Activated naive CD8-positive, alpha-beta T cell treated with anti-CD3 and anti-CD28 coated beads for 36 hours (primary cell): Measurements from ENCODE around the gene FRMD4B. TPM values are rescaled to one million over a fixed set of nuclear protein-coding genes. Genes with fewer than 3 reads are reported as not detected.

Experiments used
- DNase-seq: peaks from one replicate; pipeline ENCODE4 v3.0.0; 2021
- H3K27ac Mint-ChIP-seq: one replicate; pipeline ENCODE4 v1.8.0; 2022; ENCODE audit warnings: mild to moderate bottlenecking, moderate library complexity, mixed read lengths
- H3K27me3 Mint-ChIP-seq: one replicate; pipeline ENCODE4 v1.8.0; 2022; ENCODE audit warnings: mild to moderate bottlenecking, mixed read lengths
- H3K36me3 Mint-ChIP-seq: one replicate; pipeline ENCODE4 v1.8.0; 2021; ENCODE audit warnings: mild to moderate bottlenecking, mixed read lengths
- H3K4me1 Mint-ChIP-seq: one replicate; pipeline ENCODE4 v1.8.0; 2021; ENCODE audit warnings: mixed read lengths
- H3K4me3 Mint-ChIP-seq: one replicate; pipeline ENCODE4 v1.8.0; 2022; ENCODE audit warnings: mild to moderate bottlenecking, moderate library complexity, mixed read lengths
- H3K9me3 Mint-ChIP-seq: one replicate; pipeline ENCODE4 v1.8.0; 2022; ENCODE audit warnings: mixed read lengths
- total RNA-seq, 2 experiments: library from RNA; stranded (reverse); gene quantifications; one replicate each; pipeline ENCODE4 v1.2.3, GENCODE V29; 2021

FRMD4B gene
- total RNA-seq, 2 experiments from 2014 or later = 6.1 to 7.1 TPM

DNA sequence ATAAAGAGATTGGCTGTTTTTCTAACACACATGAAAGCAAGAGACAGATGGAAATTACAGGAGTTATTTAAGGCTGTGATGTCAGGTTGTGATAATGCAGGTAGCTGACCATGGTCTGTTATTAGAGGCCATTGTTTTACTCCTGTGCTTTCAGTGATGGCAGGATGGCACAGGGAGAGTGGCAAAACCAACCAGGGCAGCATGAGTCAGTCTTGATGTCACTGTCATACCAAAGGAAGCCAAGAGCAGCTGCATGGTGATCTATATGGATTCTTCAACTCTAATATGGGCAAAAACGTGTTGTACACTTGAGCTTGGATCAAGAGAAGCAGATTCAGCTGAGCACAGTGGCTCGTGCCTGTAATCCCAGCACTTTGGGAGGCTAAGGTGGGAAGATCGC lies 171.6 kb downstream of the FRMD4B start:
- DNase-seq = no peak
- H3K36me3 Mint-ChIP-seq = no peaks in the 10 kb centered on the region
- H3K27ac Mint-ChIP-seq = no peak overlapping the region
- peaks cover 25% of the 10 kb centered on the region for H3K4me1 Mint-ChIP-seq
- H3K27me3 Mint-ChIP-seq = no peaks in the 10 kb centered on the region
- H3K4me3 Mint-ChIP-seq = no peak overlapping the region
- peaks cover 2% of the 10 kb centered on the region for H3K9me3 Mint-ChIP-seq

DNA sequence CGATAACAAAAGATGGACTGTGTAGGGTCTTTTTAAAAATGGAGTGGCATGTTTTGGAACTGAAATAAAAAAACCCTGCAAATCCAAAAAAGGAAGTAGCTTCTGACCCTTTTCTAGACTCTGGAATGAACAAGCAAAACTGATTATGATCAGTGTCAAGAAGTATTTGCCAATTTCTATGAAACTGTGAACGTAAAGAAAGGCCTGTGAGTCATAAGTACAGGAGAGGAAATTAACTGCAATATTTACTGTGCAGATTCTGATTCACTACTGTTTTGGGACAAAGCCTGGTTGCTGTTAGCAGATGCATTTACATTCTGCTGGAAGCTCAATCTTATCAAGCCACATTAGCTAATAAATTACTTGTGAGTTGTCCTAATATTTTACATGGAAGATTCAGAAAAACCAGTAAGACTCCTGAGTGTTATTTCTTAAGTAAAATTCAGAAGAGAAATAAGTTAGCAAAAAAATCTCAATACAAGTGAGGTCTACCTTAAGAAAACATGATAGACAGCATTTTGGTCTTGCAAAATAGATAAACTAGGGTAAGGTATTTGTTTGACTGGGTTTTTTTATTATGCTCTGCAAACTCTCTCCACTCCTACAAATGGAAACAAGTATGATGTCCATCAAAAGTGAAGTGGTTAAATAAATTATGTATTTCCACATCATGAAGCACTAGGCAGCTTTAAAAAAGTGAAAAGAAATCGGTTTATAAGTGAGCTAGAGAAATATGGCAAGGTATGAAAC lies 173.3 kb downstream of the FRMD4B start:
- Mint-ChIP-seq H3K36me3 (no peaks in the 10 kb centered on the region), H3K4me1 (peaks cover 25% of the 10 kb centered on the region), H3K27me3 (no peaks in the 10 kb centered on the region), H3K9me3 (peaks cover 2% of the 10 kb centered on the region), H3K4me3 (no peak overlapping the region), H3K27ac (peak overlapping the region; percentile 54)
- DNase-seq = no peak

DNA sequence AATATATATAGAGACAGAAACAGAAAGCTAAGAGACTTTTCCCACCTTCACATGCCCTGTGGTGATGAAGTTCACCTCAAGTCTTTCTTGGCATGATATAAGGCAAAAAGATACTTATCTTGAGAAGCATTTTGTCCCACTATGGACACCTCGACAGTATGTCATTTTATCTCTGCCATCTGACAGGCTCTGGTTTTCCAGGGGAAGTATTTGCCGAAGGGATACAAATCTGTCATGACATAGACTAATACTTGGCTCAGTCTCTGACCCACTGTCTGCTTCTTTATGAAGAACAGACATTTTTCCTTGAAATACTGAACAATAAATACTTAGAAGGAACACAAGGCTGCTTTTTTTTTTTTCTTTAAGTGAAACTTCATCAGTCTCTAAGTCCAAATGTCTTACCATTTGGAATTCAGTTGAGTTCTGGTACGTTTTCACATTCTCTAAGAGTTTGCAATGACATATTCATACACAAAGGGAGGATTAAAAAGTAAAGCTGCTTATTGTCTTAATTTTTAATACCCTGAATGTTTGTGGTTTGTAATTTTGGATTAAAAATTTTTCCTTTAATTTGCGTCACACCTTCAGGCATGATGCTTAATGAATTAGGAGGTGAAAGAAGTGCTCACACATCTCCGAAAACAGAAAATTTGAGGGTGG lies 175.7 kb downstream of the FRMD4B start:
- Mint-ChIP-seq H3K27ac (no peak overlapping the region), H3K27me3 (no peaks in the 10 kb centered on the region), H3K4me3 (no peak overlapping the region), H3K4me1 (peaks cover 38% of the 10 kb centered on the region), H3K9me3 (peaks cover 3% of the 10 kb centered on the region), H3K36me3 (peaks cover 9% of the 10 kb centered on the region)
- DNase-seq = no peak

DNA sequence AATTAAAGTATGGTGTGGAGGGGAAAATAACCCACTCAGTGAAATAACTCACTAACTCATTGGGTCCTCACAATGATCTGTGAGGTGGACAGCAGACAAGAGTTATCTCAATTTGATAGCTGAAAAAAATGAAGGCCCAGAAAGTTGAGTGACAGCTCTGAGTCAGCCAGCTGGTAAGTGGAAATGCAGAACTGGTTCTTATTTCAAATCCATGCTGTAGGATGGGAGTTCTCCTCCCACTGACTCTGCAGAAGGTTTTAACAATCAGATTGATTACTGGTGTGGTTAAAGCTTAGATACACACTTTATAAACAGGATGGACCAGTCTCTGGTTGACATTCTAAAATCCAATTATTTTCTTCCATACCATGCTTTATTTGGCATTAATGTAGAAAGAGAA lies 176.5 kb downstream of the FRMD4B start:
- no peak overlapping the region for H3K4me3 Mint-ChIP-seq
- peaks cover 43% of the 10 kb centered on the region for H3K4me1 Mint-ChIP-seq

DNA sequence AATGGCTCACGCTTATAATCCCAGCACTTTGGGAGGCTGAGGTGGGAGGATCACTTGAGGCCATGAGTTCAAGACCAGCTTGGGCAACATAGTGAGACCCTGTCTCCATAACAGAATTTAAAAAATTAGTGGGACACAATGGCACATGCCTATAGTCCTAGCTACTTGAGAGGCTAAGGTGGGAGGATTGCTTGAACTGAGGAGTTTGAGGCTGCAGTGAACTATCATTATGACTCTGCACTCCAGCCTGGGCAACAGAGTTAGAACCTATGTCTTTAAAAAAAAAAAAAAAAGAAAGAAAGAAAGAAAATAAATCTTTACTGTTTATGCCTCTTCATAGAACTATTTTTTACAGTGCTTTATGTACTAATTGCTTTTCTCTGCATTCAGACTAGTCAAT lies 178.9 kb downstream of the FRMD4B start:
- H3K27ac Mint-ChIP-seq = no peak overlapping the region
- H3K9me3 Mint-ChIP-seq = peaks cover 3% of the 10 kb centered on the region
- DNase-seq = no peak
- H3K4me1 Mint-ChIP-seq = peaks cover 44% of the 10 kb centered on the region
- H3K27me3 Mint-ChIP-seq = no peaks in the 10 kb centered on the region
- H3K36me3 Mint-ChIP-seq = peaks cover 9% of the 10 kb centered on the region
- no peak overlapping the region for H3K4me3 Mint-ChIP-seq

More for the DNA sequence above, 176.5 kb downstream of the FRMD4B start:
- Mint-ChIP-seq H3K27me3 (no peaks in the 10 kb centered on the region), H3K36me3 (peaks cover 9% of the 10 kb centered on the region), H3K9me3 (peaks cover 3% of the 10 kb centered on the region), H3K27ac (no peak overlapping the region)
- DNase-seq = no peak

DNA sequence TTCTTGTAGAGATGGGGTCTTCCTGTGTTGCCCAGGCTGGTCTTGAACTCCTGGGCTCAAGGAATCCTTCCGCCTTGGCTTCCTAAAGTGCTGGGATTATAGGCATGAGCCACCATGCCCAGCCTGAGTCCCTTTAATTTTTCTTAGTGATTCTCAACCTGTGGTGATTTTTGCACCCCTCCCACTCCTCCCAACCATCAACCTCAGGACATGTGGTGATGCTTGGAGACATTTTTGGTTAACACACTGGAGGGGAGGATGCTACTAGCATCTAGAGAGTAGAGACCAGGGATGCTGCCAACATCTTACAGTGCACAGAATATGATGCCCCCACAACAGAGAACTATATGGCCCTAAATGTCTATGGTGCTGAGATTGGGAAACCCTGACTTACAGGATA lies 180.5 kb downstream of the FRMD4B start:
- H3K4me1 Mint-ChIP-seq = peaks cover 39% of the 10 kb centered on the region
- H3K27me3 Mint-ChIP-seq = no peaks in the 10 kb centered on the region
- peaks cover 1% of the 10 kb centered on the region for H3K9me3 Mint-ChIP-seq
- no peak for DNase-seq
- peak overlapping the region; percentile 45 for H3K27ac Mint-ChIP-seq
- no peak overlapping the region for H3K4me3 Mint-ChIP-seq
- H3K36me3 Mint-ChIP-seq = peaks cover 11% of the 10 kb centered on the region

DNA sequence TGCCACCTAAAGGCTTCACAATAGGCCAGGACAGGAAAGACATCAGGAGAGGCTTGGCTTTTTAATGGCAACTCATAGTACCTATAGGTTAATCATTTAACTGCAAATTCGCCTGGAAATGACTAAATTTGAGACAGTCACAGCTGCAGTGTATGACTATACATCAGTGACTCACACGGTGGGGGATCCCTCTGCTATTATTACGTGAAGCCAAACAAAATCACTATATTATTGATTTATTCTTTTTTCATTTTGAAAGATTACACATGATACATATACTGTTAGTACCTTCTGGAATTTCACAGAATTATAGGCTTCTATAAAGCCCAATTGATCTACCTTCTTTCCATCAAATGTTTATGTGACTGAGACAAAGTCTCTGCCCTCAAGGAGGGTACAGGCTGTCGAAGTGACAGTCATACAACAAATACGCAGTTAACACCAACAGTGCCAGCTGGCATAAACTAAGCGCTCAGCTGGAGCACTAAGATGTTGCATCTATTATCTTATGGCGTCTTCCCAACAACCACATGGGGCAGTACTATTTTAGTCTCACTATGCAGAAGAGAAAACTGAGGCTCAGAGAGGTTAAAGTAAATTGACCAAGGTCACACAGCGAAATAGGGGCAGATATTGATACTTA lies 181.5 kb downstream of the FRMD4B start:
- Mint-ChIP-seq H3K4me3 (peak overlapping the region; percentile 33), H3K27ac (peak overlapping the region; percentile 91), H3K27me3 (no peaks in the 10 kb centered on the region), H3K4me1 (peaks cover 49% of the 10 kb centered on the region), H3K9me3 (peaks cover 1% of the 10 kb centered on the region), H3K36me3 (peaks cover 11% of the 10 kb centered on the region)
- peak; percentile 55 for DNase-seq

DNA sequence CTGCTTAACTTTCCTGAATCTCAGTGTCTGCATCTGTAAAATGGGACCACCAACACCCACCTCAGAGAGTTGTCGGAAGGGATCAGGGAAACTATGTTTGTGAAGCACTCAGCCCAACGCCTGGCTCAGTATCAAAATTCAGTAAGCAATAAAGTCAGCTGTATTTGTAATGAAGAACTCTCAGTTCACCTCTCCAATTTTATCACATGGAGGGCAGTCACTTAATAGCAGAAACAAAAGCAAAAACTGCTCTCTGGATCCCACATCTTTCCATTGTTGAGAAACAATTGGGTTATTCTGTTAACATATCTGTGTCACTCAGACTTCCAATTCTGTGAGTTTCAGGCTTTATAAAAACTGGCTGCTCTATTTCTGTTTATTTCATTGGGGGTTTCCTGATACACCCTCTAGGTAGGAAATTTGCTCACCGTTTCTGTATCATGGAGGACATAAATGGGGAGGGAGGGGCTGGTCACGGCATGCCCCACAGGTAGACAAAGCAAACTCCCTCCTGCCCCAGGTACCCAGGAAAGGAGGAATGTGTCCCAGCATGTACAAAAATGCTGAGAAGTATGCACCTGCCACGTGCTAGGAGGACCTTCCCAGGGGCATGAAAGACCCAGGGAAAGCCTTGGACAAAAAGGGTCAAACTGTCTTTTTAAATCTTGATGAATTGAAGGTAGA lies 182.1 kb downstream of the FRMD4B start:
- Mint-ChIP-seq H3K4me3 (peak overlapping the region; percentile 33), H3K4me1 (peaks cover 55% of the 10 kb centered on the region), H3K36me3 (peaks cover 16% of the 10 kb centered on the region), H3K27ac (peak overlapping the region; percentile 91), H3K9me3 (peaks cover 5% of the 10 kb centered on the region), H3K27me3 (no peaks in the 10 kb centered on the region)
- DNase-seq = no peak

DNA sequence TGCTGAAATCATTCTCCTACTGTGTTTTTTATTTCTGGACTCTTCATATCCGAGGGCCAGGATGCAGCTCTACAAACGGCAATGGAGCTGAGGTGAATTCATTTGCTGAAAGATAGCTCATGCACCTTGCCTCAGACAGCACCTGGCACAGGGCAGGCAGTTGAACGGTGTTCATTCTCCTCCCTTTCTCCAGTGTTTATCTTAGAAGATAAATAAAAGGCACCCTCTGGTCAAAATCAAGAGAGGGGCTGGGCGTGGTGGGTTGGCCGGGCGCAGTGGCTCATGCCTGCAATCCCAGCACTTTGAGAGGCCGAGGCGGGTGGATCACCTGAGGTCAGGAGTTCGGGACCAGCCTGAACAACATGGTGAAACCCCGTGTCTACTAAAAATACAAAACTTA lies 184.2 kb downstream of the FRMD4B start:
- Mint-ChIP-seq H3K36me3 (peaks cover 32% of the 10 kb centered on the region), H3K27me3 (no peaks in the 10 kb centered on the region), H3K4me3 (no peak overlapping the region), H3K9me3 (peaks cover 8% of the 10 kb centered on the region), H3K27ac (no peak overlapping the region), H3K4me1 (peaks cover 74% of the 10 kb centered on the region)
- DNase-seq = no peak

DNA sequence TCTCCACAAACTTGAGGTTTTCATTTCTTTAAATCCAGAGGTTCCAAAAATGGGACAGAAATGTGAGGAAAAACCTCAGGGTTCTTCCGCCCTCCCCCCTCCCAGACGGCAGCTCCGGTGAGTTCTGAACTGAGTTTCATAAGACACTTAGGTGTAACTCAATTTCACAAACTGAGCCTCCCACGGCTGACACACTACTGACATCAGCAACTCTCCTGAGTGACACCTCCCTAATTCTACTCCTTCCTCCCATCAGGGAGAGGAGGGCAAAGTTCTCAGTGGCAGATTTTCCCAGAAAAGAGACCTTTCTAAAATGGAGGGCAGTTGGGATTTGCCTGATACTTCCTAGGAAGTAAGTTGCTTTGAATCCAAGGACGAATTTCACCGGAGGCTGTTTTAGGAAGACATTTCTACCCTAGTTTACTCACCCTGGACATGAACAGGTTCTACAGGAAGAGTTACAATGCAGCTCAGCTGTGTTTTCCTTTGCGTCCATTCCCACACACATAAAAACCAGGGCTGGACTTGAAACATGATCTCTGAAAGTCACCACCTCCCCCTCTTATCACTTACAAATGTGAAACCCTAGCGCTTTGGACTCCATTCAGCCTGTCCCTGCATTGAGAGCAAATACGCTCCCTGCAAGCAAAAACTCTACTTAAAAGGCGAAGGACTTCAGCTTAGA lies 185.4 kb downstream of the FRMD4B start:
- peaks cover under 1% of the 10 kb centered on the region for H3K27me3 Mint-ChIP-seq
- DNase-seq = peak; percentile 39
- H3K4me1 Mint-ChIP-seq = peaks cover 66% of the 10 kb centered on the region
- peaks cover 25% of the 10 kb centered on the region for H3K36me3 Mint-ChIP-seq
- peak overlapping the region; percentile 71 for H3K4me3 Mint-ChIP-seq
- H3K27ac Mint-ChIP-seq = peak overlapping the region; percentile 96
- peaks cover 7% of the 10 kb centered on the region for H3K9me3 Mint-ChIP-seq

DNA sequence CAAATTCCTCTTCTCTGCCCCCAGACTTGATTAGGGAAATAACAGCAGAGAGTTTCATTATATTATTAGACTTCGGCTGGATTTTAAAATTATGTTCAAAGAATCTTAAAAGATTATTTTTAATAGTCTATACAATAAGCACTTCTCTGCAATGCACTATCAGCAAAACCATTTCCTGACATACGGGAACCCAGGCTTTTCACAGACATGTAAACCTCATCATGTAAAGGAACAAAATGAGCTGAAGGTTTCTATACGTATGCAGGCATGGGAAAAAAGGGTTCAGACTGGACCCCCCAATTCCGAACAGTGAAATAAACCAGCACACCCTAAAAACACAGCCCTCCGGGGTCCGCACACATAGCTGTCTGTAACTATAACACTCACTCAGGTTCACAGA lies 185.9 kb downstream of the FRMD4B start:
- Mint-ChIP-seq H3K27ac (peak overlapping the region; percentile 96), H3K9me3 (peaks cover 6% of the 10 kb centered on the region), H3K27me3 (peaks cover 7% of the 10 kb centered on the region), H3K36me3 (peaks cover 26% of the 10 kb centered on the region), H3K4me1 (peaks cover 61% of the 10 kb centered on the region), H3K4me3 (peak overlapping the region; percentile 71)
- DNase-seq = no peak

DNA sequence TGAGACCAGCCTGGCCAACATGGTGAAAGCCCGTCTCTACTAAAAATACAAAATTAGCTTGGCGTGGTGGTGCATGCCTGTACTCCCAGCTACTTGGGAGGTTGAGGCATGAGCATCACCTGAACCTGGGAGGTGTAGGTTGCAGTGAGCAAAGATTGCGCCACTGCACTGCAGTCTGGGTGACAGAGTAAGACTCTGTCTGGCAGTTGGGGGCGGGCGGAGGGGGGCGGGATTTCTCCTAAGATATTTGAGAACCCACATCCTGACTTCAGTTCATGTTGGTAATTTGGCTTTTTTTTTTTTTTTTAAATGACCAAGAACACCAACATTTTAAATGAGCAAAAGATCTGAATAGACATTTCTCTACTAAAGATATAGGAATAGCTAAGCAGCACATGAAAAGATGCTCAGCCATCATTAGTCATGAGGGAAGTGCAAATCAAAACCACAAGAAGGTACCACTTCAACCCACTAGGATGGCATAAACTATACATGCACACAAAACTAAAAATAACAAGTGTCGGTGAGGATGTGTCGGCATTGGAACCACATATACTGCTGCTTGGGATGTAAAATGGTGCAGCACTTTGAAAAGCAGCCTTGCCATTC lies 187.9 kb downstream of the FRMD4B start:
- Mint-ChIP-seq H3K27me3 (peaks cover 10% of the 10 kb centered on the region), H3K36me3 (peaks cover 36% of the 10 kb centered on the region), H3K27ac (peak overlapping the region; percentile 96), H3K4me1 (peaks cover 54% of the 10 kb centered on the region), H3K9me3 (peaks cover 8% of the 10 kb centered on the region), H3K4me3 (peak overlapping the region; percentile 75)
- DNase-seq = peak; percentile 31

DNA sequence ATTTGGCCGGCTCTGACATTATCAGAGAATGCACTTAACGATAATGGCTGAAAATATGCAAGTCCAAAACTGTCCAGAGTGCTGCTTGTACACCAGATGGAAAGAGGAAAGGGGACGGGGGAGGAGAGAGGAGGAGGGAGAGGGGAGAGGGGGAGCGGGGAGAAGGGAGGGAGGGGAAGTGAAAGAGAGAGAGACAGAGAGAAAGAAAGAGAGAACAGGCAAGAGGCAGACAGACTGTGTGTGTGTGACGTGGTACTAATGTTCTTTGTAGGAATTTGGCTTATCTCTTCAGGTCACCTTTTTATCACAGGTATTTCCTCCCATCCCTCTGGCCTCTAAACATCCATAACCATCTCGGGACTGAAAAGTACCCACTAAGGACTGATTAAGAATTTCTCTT lies 188.4 kb downstream of the FRMD4B start:
- Mint-ChIP-seq H3K36me3 (peaks cover 36% of the 10 kb centered on the region), H3K4me3 (no peak overlapping the region), H3K9me3 (peaks cover 8% of the 10 kb centered on the region), H3K27me3 (peaks cover 10% of the 10 kb centered on the region), H3K4me1 (peaks cover 51% of the 10 kb centered on the region), H3K27ac (peak overlapping the region; percentile 96)
- DNase-seq = no peak

DNA sequence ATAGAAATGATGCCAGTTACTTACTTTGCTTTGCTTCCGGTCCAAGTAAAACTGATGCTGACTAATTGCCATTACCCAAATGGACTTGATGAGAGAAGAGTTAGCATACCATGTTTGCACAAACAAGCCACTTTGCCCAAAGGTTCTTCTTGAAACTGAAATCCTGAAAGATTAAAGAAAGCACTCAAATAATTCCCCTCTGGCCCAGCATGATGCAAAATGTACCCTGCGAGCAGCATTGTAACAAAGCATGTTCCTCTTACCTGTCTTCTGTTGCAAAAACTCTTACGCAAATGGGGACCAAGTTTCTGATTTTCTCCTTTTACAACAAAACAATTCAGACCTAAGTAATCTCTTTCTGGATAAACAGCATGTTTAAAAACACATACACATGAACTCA lies 189.0 kb downstream of the FRMD4B start:
- Mint-ChIP-seq H3K4me3 (no peak overlapping the region), H3K36me3 (peaks cover 35% of the 10 kb centered on the region), H3K27ac (peak overlapping the region; percentile 61), H3K27me3 (peaks cover 10% of the 10 kb centered on the region), H3K9me3 (peaks cover 8% of the 10 kb centered on the region), H3K4me1 (peaks cover 51% of the 10 kb centered on the region)
- DNase-seq = no peak
